T1000 (cell line): ENCODE results near the gene TAF8.

Experiments
- DNase-seq: peaks from one replicate; lab custom pipeline; 2025; ENCODE audit warnings: mixed read lengths; lab: John Stamatoyannopoulos, UW

The TAF8 gene

DNA sequence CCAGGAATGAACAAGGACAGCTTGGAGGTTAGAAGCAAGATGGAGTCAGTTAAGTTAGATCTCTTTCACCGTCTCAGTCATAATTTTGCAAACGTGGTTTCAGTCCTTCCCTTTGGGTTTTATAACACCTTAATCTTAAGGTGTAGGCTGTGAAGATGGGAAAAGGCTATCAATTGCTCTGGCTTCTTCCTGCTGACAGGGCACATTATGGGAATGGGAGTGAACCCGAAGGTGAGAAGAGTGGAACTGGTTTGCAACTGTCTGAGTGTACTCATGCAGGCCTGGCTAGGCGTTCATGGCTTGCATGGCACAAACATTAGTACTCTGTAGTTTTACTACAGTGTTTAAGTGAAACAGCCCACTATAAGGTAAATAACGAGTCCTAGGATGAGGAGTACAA, 9.4 kb downstream of the TAF8 start:
- DNase-seq, result no peak

DNA sequence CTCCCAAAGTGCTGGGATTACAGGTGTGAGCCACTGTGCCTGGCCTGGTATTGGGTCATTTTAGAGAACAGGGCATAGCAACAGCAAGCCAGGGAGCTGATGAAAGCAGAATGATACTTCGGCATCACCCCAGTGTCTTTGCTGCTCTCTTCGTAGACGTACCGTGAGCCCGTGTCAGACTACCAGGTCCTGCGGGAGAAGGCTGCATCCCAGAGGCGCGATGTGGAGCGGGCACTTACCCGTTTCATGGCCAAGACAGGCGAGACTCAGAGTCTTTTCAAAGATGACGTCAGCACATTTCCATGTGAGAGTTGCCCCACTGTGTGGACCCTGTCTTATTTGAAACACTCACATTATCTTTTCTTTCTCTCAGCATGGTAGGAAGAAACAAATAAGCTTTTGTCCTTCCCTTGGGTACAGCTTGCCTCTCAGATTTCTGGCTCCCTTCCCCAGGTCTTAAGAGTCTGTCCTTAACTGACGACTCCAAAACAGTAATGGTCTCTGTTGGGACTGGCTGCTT, 15.9 kb downstream of the TAF8 start:
- no peak for DNase-seq

DNA sequence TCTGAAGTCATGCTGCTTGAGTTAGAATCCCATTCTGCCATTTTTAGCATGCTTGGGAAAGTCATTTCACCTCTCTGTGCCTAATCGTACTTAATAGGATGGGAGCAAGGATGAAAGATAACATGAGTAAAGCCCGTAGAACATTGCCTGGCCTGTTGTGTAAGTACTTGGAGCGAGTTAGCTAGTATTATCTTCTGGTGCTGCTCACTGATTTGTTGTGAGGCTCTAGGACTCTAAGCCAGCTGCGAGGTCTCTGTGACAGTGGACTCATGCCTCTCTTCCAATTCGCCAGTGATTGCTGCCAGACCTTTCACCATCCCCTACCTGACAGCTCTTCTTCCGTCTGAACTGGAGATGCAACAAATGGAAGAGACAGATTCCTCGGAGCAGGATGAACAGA, 17.8 kb downstream of the TAF8 start:
- no peak for DNase-seq

DNA sequence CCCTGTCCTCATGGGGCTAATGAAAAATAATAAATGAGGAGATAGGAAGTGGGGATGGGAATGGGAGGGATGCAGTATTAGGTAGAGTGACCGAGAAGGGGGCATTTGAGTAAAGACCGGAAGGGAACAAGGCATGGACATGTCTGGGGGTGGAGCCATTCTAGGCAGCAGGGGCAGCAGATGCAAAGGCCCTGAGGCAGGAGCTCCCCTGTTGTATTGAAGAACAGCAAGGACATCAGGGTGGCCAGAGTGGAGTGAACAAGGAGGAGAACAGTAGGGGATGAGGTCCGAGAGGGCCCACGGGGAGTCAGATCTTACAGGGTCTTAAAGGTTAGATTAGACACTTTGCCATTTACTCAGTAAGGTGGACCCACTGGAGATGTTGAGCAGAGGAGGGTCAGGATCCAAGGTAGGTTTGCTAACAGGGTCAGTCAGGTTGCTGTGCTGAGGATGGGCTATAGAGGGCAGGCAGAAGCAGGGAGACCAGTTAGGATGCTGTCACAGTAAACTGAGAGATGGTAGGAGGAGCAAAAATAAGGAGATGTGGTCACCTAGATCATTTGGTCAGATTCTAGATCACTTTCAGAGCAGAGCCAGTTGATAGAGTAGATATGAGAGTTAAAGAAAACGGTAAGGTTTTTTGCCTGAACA, 18.7 kb downstream of the TAF8 start:
- no peak for DNase-seq

DNA sequence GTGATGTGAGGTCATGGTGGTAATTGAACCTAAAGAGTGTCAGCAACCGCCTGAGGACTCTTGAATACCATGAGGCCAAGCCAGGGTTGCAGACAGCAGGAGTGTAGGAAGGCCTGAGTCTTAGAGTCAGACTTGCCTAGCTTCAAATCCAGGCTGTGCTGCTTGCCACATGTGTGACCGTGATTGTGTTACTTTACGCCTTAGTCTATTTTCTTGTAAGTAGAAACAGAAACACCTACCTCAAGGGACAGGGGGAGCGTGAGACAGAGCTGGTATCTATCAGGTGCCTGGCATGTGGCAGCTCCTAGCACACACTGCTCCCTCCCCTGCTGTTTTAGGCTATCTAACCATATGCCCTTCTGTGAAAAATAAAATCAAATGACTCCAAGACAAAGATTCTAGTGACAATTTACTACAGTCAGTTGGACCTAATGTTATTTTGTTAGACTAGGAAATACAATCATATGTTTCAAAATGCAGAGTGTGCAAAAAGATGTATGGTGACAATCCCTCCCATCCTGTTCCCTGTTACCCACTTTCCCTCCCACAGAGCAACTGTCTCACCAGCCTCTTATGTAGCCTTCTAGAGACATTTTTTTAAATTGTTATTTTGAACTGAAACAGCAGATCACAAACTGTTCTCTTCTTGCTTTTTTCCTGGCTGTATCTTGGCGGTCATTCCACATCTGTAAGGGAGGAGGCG, 21.7 kb downstream of the TAF8 start:
- no peak for DNase-seq

DNA sequence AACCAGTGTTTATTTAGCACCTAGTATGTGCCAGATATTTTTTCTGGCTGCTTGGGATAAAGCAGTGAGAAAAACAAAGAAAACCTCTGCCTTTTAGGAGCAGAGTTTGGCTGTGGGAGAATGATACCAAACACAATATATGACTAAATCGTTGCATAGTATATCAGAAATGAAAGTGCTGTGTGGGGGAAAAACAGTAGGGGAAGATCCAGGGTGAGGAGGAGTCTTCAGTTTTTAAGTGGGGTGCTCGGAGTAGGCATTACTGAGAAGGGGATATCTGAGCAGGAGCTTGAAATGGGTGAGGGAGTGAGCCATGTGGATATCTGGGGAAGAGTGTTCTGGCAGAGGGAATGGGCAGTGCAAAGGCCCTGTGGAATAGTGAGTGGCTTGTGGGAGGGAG, 23.0 kb downstream of the TAF8 start:
- no peak for DNase-seq

DNA sequence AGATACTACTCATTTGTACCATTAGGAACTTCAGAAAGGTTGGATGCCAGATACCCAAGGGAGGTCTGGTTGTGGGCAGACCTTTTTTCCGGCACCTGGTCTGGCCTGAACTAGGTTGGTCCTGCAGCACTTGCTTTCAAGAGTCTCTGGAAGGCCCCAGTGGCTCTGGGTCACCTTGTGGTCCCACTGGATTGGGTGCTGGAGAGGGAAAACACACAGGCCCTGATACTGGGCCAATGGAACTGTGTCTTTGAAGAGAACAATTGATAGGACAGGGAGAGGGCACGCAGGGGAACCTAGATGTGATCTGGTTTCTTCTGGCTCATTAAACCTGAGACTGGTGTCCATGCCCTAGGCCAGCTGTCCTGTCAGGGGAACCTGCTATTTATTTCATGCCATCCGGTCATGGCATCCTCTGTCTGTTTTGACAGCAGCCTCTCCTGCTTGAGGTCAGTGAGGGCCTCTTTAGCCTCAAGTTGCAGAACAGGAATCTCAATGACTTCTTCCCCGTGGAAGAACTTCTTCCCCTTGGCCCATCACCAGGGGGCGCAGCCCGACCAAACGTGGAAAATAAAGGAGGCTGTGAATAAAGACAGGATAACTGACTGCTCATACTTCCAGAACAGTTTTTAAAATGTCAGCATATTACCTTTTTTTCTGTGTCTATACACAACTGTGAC, 25.0 kb downstream of the TAF8 start:
- peak; percentile 46 for DNase-seq

DNA sequence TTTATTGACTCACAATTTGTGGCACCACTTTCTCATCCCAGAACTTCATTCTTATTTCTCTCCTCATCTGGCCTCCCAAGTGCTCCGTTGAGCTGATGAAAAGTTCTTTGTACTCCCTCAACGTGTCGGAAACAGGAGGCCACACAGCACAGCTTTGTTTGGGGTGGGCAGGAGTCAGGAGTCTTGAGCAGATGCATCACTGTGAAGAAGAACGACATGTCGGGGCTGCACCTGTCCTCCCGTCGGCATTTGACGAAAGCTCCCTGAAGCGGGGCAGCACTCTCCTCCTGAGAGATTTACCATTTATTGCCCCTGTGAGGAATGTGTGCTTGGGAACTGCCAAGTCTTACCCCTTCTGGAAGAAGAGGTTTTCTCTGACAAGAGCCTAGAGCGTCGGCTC, 28.1 kb downstream of the TAF8 start:
- DNase-seq, result no peak

DNA sequence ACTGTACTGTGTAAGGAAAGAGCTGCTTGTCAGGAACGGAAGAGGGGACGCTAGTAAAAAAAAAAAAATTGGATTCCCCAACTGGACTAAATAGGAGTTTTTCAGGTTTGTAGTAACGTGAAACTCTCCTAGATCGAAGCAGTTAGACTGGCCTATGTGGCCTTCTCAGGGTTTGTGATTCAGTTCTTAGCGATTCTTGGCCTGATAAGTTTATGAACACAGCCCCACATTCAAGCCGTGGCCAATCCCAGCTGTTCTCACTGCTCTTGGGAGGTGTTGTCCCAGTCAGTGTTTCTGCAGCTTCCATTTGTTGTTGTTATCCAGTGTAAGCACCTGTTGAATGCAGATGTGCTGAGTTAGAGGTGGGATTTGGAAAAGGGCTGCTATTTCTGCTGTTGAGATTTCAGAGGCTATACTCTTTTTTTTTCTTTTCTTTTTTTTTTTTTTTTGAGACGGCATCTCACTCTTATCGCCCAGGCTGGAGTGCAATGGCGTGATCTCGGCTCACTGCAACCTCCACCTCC, 29.7 kb downstream of the TAF8 start:
- no peak for DNase-seq

DNA sequence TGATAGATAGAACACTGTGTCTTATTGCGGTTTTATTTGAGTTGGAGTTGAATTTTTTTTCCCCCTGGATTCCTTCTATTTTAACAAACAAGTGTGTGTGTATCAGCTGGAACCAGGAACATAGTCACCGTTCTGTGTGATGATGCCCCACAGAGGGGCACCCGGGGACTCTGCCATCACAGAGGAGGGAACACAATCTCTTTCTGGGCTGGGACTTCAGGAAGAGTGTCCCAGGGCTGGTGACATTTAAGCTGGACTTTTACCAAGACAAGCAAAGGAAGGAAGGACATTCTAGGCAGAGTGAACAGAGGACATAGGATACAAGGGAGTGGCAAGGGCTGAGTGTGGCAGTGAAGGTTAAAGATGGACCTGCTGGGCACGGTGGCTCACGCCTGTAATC, 33.2 kb downstream of the TAF8 start:
- no peak for DNase-seq

DNA sequence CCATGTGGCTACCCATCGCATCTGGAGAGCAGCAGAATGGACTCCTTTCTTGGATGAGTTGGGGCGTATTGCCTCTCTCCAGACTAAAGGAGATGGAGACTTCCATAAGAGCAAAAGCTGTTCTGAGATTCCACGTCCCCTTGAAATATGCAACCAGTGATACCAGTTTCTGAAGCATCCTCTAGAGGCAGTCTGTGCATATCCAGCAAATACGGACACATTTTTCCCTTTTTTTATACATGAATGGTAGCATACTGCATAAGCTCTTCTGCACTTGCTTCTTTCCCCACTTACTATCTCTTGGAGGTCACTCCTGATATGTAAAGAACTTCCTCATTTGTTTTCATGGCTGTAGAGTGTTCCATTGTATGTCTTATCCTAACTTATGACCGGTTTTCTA, 34.6 kb downstream of the TAF8 start:
- no peak for DNase-seq

DNA sequence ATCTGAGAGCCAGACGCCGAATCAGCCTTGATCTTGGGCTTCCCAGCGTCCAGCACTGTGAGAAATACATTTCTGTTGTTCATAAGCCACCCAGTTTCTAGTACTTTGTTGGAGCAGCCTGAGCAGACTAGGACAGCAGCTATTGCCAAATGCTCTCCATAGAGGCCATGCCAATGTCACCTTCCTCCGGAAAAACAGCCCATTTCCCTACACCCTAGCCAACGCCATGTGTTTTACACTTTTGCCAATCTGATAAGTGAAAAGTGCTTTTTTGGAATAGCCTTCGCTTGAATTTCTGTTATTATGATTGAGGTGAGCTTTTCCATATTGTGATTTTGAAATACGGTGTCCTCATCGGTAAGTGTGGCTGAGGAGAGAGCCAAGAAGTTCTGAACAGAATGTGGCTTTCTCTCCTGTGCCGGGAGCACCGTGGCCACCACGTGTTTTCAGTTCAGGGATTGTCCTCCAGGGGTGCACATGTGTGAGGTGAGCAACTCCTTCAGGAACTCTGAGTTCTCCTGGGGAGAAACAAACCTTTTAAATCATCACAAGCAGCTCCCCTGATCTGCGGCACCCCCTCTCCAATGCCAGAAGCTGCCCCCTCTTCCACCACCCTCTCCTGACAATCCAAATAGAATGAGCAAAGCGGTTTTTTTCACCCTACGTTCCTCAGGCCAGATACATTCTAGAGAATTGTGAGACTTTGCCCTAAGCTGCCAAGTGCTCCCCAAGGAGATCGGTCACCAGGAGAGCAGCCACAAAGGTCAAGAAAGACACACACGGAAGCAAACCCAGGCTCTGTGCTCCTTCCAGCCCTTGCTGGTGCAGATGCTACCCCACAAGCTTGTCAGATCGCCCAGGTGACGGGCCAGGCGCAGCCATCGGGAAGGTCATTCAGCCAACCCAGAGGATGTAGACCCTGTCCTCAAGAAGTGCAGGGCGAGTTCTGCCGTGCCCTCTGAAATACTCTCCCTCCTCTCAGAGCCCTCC, 36.0 kb downstream of the TAF8 start:
- DNase-seq, result no peak

DNA sequence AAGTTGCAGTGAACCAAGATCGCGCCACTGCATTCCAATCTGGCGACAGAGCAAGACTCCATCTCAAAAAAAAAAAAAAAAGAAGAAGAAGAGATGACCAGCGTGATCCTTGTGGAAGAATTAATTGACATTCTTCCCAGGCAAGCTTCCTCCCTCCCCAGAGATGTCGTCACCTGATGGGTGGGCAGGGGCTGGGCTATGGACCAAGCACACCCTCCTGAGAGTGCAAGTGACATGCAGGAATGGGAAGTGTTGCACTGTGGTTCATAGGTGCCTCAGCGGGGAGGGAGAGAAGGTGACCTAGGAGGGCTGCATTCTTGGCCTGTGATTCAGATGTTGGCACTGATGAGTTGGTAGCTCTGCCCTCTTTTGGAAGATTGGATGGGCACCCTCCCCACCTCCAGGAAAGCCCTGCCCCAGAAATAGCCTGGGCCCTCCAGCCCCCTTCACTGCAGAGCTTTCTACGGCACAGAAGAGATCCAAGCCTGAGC, 37.8 kb downstream of the TAF8 start:
- peak; percentile 46 for DNase-seq

DNA sequence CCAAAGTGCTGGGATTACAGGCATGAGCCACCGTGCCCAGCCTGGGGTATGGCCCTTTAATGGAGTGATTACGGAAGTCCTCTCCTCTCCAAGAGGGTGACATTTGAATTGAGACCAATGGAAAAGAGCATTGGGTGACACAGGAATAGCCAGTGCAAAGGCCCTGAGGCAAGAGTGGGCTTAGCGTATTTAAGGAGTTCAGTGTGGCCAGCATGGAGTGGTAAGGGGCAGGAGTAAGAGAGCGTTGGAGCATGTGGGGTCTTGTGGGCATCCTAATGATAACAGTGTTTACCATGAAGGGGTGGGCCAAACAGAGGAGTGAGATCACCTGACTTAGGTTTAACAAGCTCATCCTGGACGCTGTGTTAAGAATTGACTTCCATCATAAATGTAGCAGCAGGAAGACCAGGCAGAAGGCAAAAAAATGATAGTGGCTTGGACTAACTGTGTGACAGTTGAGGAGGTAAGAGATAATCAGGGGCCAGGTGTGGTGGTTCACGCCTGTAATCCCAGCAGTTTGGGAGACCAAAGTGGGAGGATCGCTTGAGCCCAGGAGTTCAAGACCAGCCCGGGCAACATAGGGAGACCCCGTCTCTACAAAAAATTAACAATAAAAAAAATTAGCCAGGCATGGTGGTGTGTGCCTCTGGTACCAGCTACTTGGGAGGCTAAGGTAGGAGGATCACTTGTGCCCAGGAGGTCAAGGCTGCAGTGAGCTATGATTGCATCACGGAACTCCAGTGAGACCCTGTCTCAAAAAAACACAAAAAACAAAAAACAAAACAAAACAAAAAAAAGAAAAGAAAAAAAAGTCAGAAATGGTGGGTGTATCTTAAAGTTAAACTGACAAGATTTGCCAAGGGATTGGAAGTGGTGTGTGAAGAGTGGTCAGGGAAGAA, 40.7 kb downstream of the TAF8 start:
- no peak for DNase-seq

DNA sequence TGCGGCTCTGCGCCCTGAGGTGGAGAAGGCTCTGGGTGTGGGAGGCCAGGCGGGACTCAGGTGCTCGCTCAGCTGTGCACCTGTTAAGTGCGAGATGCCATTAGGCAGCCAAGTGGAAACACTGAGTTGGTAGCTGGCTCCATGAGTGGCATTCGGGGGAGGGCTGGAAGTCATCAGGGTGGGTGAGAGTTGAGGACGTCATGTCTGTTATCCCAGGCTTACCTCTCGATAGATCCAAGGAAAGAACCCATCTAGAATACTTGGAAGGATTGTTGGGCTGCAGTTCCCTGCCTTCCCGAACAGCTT, 41.3 kb downstream of the TAF8 start:
- no peak for DNase-seq

DNA sequence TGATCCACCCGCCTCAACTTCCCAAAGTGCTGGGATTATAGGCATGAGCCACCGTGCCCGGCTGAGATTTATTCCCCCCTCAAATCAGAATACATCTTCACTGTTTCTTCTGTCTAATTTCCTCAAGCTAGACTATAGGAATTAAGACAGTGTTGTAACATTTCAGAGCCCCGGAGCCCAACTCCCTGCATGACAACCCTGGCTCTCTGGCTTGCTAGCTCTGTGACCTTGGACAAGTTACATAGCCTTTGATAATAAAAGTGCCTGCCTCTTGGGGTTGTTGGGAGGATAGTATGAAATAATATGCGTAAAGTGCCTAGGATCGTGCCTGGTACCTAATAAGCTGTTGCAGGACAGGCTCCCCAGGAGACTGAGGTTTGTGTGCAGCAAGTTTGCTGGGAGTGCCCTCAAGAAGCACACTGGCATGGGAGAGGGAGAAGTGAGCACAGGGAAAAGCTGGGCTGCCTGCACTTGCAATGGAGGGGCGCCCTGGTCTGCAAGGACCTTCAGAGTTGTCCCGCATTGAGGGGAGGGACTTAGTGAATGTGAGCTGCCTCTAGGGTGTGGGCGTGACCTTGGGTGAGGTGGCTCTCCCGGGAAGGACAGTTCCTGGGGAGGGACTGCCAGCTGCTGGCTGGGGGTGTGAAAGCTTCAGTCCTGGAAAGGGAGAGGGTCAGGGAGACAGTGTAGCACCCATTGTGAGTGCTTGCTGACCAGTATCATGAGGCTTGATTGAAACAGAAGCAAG, 43.4 kb downstream of the TAF8 start:
- no peak for DNase-seq

DNA sequence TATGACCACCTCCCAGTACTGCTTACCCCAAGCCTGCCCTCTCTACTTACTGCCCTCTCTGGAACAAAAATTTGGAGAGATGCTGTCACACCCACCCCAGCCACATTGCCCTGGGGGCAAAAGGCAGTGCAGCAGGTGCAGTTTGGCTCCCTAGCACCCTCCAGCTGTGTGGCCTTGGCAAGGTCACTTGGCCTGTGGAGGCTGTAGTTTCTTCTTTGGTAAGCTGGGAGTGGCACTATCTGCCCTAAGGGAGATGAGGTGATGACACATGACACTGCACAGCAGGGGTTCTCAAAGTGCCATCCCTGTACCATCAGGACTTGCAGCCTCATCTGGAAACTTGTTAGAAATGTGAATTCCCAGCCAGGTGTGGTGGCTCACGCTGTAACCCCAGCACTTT, 44.8 kb downstream of the TAF8 start:
- peak; percentile 7 for DNase-seq

DNA sequence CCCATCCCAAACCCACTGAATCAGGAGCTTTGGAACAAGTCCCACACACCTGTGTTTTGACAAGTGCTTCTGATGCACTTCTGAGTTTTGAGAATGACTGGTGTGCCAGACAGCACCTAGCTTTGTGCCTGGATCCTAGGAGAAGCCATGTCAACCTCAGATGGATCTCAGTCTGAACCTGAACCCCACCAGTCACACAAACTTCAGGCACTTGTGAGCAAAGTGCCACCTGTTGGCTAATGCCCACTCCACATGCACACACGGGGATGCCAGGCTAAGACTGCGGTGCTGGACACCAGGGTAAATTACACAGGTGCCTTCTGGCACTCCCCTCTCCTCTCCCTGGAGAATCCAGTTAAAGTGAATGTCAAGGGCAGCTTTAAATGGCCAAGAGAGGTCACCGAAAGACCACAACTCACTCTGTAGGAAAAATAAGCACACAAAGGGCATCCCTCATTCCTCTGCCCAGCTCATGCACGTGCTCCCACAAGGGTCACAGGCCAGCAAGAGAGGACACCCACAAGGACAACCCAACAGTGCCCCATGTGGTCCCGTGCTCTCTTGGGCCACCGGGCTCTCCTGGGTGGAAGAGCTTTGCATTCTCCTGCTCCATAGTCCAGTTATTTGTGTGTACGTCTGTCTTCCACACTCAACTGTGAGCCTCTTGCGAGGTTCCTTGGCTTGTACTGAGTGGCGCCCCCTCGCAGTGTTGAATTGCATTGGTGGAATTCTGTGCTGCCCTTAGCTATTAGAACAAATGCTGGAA, 45.6 kb downstream of the TAF8 start:
- no peak for DNase-seq

DNA sequence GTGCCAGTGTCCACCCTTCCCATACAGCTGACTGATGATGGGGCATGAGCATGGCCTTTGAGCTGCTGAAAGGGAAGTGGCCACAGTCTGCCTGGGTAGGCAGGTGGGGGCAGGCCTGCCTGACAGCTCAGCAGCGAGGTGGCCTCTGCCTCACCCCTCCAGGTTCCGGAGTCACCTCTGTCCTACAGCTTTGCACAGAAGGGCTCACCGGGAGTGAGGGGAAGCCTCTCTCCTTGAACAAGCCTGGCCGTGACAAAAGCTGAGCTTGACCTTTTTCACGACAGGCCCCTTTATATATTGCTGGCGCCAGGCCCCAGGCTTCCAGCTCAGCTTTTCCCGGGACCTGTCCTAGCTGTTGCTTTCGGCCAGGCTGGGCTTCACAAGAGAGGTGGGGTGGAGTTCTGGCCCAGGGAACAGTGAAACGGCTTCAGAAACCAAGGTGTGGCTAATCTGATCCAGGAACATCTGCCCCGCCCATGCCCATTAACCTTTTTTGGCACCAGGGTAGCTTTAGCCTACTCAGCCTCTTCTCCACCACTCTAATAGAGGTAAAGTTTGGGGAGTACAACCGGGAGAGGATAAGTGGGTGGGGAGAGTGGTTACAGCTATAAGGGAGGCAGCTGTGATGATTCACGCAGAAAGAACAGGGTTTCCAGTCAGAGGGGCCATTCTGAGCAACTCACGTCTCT, 49.2 kb downstream of the TAF8 start:
- no peak for DNase-seq
